DOHH2 (cell line): ENCODE results near the gene FOXK1.

Experiments used
- EZH2phosphoT487 ChIP-seq: fragments of 200-600 bp; sonication (generic); IDR thresholded peaks from 2 replicates; pipeline ENCODE4 v1.6.1; 2017; ENCODE audit warnings: borderline replicate concordance, mild to moderate bottlenecking, antibody characterized with exemption, low read length, moderate library complexity, mixed read lengths
- TF ChIP-seq, protein P1 (sequence below): fragments of 200-600 bp; sonication (generic); IDR thresholded peaks from one replicate; pipeline ENCODE4 v1.5.1; 2014; ENCODE audit warnings: antibody characterized with exemption, mild to moderate bottlenecking, low read depth, low read length; ENCODE audit not compliant: poor library complexity, severe bottlenecking

DNA sequence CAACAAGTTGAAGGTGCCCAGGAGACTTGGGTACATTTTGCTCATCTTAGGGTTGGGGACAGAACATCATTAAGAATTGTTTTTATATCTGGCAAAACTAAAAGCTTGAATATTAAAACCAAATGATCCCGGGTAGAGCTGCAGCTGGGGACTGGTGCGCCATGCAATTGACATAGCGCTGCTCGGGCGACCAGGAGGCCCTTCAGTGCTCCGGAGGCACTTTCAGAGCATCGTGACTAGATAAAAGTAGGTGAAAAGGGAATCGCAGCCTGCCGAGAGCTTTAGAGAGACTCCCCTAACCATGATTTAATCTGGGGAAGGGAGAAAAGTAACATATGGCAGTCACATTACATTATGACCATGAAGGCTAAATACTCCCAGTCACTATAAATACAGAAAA lies 21.4 kb downstream of the FOXK1 start:
- TF ChIP-seq, protein P1, sequence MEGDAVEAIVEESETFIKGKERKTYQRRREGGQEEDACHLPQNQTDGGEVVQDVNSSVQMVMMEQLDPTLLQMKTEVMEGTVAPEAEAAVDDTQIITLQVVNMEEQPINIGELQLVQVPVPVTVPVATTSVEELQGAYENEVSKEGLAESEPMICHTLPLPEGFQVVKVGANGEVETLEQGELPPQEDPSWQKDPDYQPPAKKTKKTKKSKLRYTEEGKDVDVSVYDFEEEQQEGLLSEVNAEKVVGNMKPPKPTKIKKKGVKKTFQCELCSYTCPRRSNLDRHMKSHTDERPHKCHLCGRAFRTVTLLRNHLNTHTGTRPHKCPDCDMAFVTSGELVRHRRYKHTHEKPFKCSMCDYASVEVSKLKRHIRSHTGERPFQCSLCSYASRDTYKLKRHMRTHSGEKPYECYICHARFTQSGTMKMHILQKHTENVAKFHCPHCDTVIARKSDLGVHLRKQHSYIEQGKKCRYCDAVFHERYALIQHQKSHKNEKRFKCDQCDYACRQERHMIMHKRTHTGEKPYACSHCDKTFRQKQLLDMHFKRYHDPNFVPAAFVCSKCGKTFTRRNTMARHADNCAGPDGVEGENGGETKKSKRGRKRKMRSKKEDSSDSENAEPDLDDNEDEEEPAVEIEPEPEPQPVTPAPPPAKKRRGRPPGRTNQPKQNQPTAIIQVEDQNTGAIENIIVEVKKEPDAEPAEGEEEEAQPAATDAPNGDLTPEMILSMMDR, result no peak
- no peak for TF ChIP-seq EZH2phosphoT487
